ENCODE results near the gene SULF2.

The SULF2 gene

GRCh38 chr20:47610945-47611250, 174.4 kb downstream of the SULF2 start:
- no peak; the same call in 2 of the 3 replicates for ATAC-seq
- TF ChIP-seq GLIS3 (CRISPR knock-in tag; IDR thresholded peaks at IDR 0.05), result no peak
- no peak for TF ChIP-seq TSHZ2 (CRISPR knock-in tag; IDR thresholded peaks at IDR 0.05)
- TF ChIP-seq, protein P1, sequence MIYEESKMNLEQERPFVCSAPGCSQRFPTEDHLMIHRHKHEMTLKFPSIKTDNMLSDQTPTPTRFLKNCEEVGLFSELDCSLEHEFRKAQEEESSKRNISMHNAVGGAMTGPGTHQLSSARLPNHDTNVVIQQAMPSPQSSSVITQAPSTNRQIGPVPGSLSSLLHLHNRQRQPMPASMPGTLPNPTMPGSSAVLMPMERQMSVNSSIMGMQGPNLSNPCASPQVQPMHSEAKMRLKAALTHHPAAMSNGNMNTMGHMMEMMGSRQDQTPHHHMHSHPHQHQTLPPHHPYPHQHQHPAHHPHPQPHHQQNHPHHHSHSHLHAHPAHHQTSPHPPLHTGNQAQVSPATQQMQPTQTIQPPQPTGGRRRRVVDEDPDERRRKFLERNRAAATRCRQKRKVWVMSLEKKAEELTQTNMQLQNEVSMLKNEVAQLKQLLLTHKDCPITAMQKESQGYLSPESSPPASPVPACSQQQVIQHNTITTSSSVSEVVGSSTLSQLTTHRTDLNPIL (CRISPR knock-in tag; IDR thresholded peaks at IDR 0.05; ENCODE audit: low read depth), result no peak

GRCh38 chr20:47610247-47610944, 174.9 kb downstream of the SULF2 start:
- TF ChIP-seq GLIS3 (CRISPR knock-in tag; IDR thresholded peaks at IDR 0.05), result no peak
- ATAC-seq, result peak; percentile 99

- no peak for TF ChIP-seq ISL1 (CRISPR knock-in tag; IDR thresholded peaks at IDR 0.05)
- no peak for TF ChIP-seq ZFP3 (CRISPR knock-in tag; IDR thresholded peaks at IDR 0.05)
- no peak for TF ChIP-seq OSR1 (CRISPR knock-in tag; IDR thresholded peaks at IDR 0.05)
- TF ChIP-seq PPARA (CRISPR knock-in tag; IDR thresholded peaks at IDR 0.05; ENCODE audit: borderline replicate concordance), result no peak
- no peak for TF ChIP-seq BACH2 (CRISPR knock-in tag; IDR thresholded peaks at IDR 0.05; ENCODE audit: borderline replicate concordance)
- no peak for ATAC-seq
Observed at GRCh38 chr20:47609001-47609400, 176.3 kb downstream of the SULF2 start.
